Nephron progenitor cell (in vitro differentiated cells): ENCODE data around the gene PFDN4.
A peak's percentile ranks its signal among the peaks of the same experiment; 100 is the strongest.

Experiments used
- DNase-seq: peaks from one replicate; pipeline ENCODE4 v3.0.0; 2021
- H3K27ac Mint-ChIP-seq: 2 replicates; pipeline ENCODE4 v1.8.0; 2021; ENCODE audit warnings: mild to moderate bottlenecking, moderate library complexity, mixed read lengths
- H3K27me3 Mint-ChIP-seq: 2 replicates; pipeline ENCODE4 v1.8.0; 2021; ENCODE audit warnings: mild to moderate bottlenecking, low read depth, mixed read lengths; ENCODE audit not compliant: poor library complexity
- H3K36me3 Mint-ChIP-seq: 2 replicates; pipeline ENCODE4 v1.8.0; 2021; ENCODE audit warnings: low read depth, mixed read lengths
- H3K4me1 Mint-ChIP-seq: 2 replicates; pipeline ENCODE4 v1.8.0; 2021; ENCODE audit warnings: mixed read lengths
- H3K4me3 Mint-ChIP-seq: 2 replicates; pipeline ENCODE4 v1.8.0; 2021; ENCODE audit warnings: mild to moderate bottlenecking, moderate library complexity, mixed read lengths
- H3K9me3 Mint-ChIP-seq: 2 replicates; pipeline ENCODE4 v1.8.0; 2021; ENCODE audit warnings: mild to moderate bottlenecking, moderate library complexity, mixed read lengths
- CTCF ChIP-seq: fragments of 200-600 bp; sonication (generic); IDR thresholded peaks from 2 replicates; pipeline ENCODE4 v1.5.0; 2021; ENCODE audit warnings: antibody characterized with exemption

The PFDN4 gene

GRCh38 chr20:54195483-54196472 is 12.1 kb upstream of the PFDN4 start:
- peaks cover 15% of the 10 kb centered on the region for H3K4me1 Mint-ChIP-seq
- no peak for TF ChIP-seq CTCF
- H3K4me3 Mint-ChIP-seq = no peak overlapping the region
- no peaks in the 10 kb centered on the region for H3K9me3 Mint-ChIP-seq
- H3K27me3 Mint-ChIP-seq = peaks cover 6% of the 10 kb centered on the region
- no peaks in the 10 kb centered on the region for H3K36me3 Mint-ChIP-seq
- DNase-seq = no peak
- peak overlapping the region; percentile 68 for H3K27ac Mint-ChIP-seq

- H3K27ac Mint-ChIP-seq = no peak overlapping the region
- DNase-seq = no peak
- no peaks in the 10 kb centered on the region for H3K9me3 Mint-ChIP-seq
- no peaks in the 10 kb centered on the region for H3K36me3 Mint-ChIP-seq
- TF ChIP-seq CTCF = no peak
- H3K27me3 Mint-ChIP-seq = peaks cover 6% of the 10 kb centered on the region
- peaks cover 15% of the 10 kb centered on the region for H3K4me1 Mint-ChIP-seq
- no peak overlapping the region for H3K4me3 Mint-ChIP-seq
Measured at GRCh38 chr20:54197621-54198604, 10.0 kb upstream of the PFDN4 start.

GRCh38 chr20:54199283-54199682 is 8.6 kb upstream of the PFDN4 start:
- Mint-ChIP-seq H3K36me3 (no peaks in the 10 kb centered on the region), H3K27ac (no peak overlapping the region), H3K4me3 (no peak overlapping the region), H3K9me3 (no peaks in the 10 kb centered on the region), H3K27me3 (peaks cover 3% of the 10 kb centered on the region), H3K4me1 (peaks cover 15% of the 10 kb centered on the region)
- no peak for DNase-seq
- no peak for TF ChIP-seq CTCF

GRCh38 chr20:54199721-54200176 is 8.1 kb upstream of the PFDN4 start:
- no peak overlapping the region for H3K4me3 Mint-ChIP-seq
- peak; percentile 82 for DNase-seq
- H3K4me1 Mint-ChIP-seq = peaks cover 15% of the 10 kb centered on the region

More at GRCh38 chr20:54199721-54200176, 8.1 kb upstream of the PFDN4 start:
- Mint-ChIP-seq H3K36me3 (no peaks in the 10 kb centered on the region), H3K27ac (no peak overlapping the region), H3K27me3 (peaks cover 3% of the 10 kb centered on the region), H3K9me3 (no peaks in the 10 kb centered on the region)
- peak; percentile 94 for TF ChIP-seq CTCF
